PFSK-1 (cell line): Measurements from ENCODE around the gene LRMDA.

ENCODE experiments used
- FOXP2 ChIP-seq: optimal IDR thresholded peaks from 2 replicates; pipeline ENCODE3; 2011; ENCODE audit warnings: borderline replicate concordance, control low read depth, inconsistent platforms; ENCODE audit not compliant: insufficient read depth; ENCODE audit errors: extremely low read length, extremely low read depth
- POLR2AphosphoS5 ChIP-seq: IDR thresholded peaks from 2 replicates; pipeline ENCODE4 v1.6.1; 2012; ENCODE audit warnings: low read depth, mild to moderate bottlenecking, control low read depth, low read length, moderate library complexity
- SIN3A ChIP-seq: IDR thresholded peaks from 2 replicates; pipeline ENCODE4 v1.6.1; 2012; ENCODE audit warnings: mild to moderate bottlenecking, low read length, moderate library complexity, borderline replicate concordance; ENCODE audit not compliant: insufficient read depth
- TAF1 ChIP-seq: IDR thresholded peaks from 2 replicates; pipeline ENCODE4 v1.6.1; 2012; ENCODE audit warnings: low read length, control low read depth, borderline replicate concordance; ENCODE audit not compliant: insufficient read depth
- TF ChIP-seq, protein P1 (sequence below), 2 experiments: IDR thresholded peaks; 2 replicates each; pipeline versions ENCODE4 v1.6.1 to v1.8.0; 2011 to 2012; ENCODE audit warnings: low read depth in 2 of 2, low read length in 2 of 2, control low read depth in 1 of 2, inconsistent platforms in 1 of 2, mild to moderate bottlenecking in 1 of 2, moderate library complexity in 1 of 2; ENCODE audit not compliant: insufficient read depth in 1 of 2

Gene LRMDA

GRCh38 chr10:75877877-75878276 lies 446.5 kb downstream of the LRMDA start:
- TF ChIP-seq, protein P1, sequence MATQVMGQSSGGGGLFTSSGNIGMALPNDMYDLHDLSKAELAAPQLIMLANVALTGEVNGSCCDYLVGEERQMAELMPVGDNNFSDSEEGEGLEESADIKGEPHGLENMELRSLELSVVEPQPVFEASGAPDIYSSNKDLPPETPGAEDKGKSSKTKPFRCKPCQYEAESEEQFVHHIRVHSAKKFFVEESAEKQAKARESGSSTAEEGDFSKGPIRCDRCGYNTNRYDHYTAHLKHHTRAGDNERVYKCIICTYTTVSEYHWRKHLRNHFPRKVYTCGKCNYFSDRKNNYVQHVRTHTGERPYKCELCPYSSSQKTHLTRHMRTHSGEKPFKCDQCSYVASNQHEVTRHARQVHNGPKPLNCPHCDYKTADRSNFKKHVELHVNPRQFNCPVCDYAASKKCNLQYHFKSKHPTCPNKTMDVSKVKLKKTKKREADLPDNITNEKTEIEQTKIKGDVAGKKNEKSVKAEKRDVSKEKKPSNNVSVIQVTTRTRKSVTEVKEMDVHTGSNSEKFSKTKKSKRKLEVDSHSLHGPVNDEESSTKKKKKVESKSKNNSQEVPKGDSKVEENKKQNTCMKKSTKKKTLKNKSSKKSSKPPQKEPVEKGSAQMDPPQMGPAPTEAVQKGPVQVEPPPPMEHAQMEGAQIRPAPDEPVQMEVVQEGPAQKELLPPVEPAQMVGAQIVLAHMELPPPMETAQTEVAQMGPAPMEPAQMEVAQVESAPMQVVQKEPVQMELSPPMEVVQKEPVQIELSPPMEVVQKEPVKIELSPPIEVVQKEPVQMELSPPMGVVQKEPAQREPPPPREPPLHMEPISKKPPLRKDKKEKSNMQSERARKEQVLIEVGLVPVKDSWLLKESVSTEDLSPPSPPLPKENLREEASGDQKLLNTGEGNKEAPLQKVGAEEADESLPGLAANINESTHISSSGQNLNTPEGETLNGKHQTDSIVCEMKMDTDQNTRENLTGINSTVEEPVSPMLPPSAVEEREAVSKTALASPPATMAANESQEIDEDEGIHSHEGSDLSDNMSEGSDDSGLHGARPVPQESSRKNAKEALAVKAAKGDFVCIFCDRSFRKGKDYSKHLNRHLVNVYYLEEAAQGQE (IDR thresholded peaks at IDR 0.05; ENCODE audit: insufficient read depth in 1 of 2, low read depth in 2 of 2, low read length in 2 of 2), result no peak
- no peak for TF ChIP-seq FOXP2
- no peak for TF ChIP-seq TAF1
- no peak for TF ChIP-seq SIN3A
- TF ChIP-seq POLR2AphosphoS5, result no peak

DNA sequence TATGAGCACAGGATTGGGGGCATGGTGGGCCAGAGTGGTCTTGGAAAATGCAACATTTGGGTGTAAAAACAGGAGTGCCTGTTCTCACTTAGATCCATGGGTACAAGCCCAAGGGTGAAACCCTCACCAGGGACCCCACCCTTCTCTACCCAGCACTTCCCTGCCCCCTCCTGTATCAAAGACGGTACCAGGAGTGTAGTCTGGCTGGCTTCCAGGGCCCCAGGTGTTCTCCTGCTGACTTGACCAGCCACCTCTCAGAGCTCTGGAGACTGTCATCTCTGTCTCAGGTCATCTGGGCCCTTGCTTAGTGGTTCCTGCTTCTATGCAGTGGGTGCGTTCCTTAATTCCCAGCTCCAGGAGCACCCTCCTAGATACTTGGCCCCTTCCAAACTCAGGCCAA lies 447.2 kb downstream of the LRMDA start:
- TF ChIP-seq SIN3A, result no peak
- TF ChIP-seq FOXP2, result no peak
- TF ChIP-seq, protein P1 (IDR thresholded peaks at IDR 0.05; ENCODE audit: insufficient read depth in 1 of 2, low read depth in 2 of 2, low read length in 2 of 2), result no peak
- no peak for TF ChIP-seq TAF1
- no peak for TF ChIP-seq POLR2AphosphoS5

GRCh38 chr10:75880031-75880775 lies 448.8 kb downstream of the LRMDA start:
- TF ChIP-seq SIN3A (no peak), TAF1 (no peak), POLR2AphosphoS5 (no peak), FOXP2 (no peak)
- TF ChIP-seq, protein P1 (IDR thresholded peaks at IDR 0.05; ENCODE audit: insufficient read depth in 1 of 2, low read depth in 2 of 2, low read length in 2 of 2), result no peak

GRCh38 chr10:75883081-75884072 lies 452.0 kb downstream of the LRMDA start:
- TF ChIP-seq POLR2AphosphoS5 (no peak), TAF1 (no peak), SIN3A (no peak), FOXP2 (no peak)
- TF ChIP-seq, protein P1 (IDR thresholded peaks at IDR 0.05; ENCODE audit: insufficient read depth in 1 of 2, low read depth in 2 of 2, low read length in 2 of 2), result no peak
